OCI-M2 (cell line): ENCODE data around the gene AGO1.
"Not testable (repeated sequence)": the region's sequence is repeated elsewhere in the genome, so short reads cannot be mapped to it uniquely, and the experiment has no call there.

Experiments used
- DNase-seq: peaks from one replicate; lab custom pipeline; 2025; ENCODE audit not compliant: unreplicated experiment; lab: John Stamatoyannopoulos, UW

The AGO1 gene

GRCh38 chr1:35915693-35916092 is 32.7 kb downstream of the AGO1 start:
- DNase-seq = no peak

DNA sequence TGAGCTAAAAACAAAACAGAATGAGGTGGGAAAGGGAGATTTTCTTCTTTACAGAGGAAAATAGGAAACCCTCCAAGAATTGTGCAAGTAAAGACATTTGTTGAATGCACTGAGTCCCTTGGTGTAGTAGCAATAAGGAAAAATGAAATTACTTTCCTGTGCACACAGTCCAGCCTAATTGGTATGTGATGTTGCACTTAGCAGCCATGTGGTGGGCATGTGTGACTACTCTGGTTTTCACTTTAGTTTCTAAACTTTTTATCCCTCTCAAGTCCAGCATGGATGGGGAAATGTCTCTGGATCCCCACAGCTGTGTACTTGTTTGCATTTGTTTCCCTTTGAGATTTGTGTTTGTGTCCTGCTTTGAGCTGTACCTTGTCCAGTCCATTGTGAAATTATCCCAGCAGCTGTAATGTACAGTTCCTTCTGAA is 40.8 kb downstream of the AGO1 start:
- no peak for DNase-seq

DNA sequence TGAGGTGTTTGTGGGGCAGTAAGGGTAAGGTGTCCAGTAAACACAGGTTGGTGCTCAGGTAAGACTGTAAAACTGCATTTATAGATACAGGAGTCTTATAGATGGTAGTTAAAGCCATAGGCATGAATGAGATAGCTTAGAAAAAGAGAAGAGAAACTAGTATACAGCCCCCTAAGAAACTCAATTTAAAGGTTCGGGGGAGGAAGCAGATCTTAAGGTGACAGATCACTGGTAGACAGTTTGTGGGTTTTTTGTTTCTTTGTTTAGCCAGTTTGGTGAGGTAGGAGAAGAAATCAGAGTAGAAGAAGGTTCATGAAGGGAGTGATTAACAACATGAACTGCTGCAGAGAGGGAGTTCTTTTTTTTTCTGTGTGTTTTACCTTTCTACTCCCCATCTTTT is 41.8 kb downstream of the AGO1 start:
- DNase-seq = no peak

DNA sequence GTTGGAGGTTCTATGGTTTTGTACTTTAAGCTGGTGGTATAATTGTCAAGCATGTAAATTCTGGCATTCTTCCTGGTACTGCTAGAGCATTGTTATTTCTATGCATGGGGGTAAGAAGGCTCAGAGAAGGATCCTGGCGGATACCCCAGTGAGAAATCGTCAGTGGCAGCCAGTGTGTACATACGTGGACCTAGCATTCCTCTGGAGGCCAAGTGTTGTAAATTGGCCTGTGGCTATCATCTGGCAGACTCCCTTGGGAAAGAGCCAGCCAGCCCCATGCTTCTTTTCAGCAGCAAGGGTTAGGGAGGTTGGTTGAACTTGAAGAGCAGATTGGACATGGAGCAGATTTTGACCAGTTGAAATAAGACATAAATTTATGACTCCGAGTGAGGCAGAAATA is 42.7 kb downstream of the AGO1 start:
- DNase-seq = no peak

GRCh38 chr1:35927472-35927871 is 44.5 kb downstream of the AGO1 start:
- no peak for DNase-seq

- no peak for DNase-seq
Observed at GRCh38 chr1:35929730-35930592, 47.0 kb downstream of the AGO1 start.

DNA sequence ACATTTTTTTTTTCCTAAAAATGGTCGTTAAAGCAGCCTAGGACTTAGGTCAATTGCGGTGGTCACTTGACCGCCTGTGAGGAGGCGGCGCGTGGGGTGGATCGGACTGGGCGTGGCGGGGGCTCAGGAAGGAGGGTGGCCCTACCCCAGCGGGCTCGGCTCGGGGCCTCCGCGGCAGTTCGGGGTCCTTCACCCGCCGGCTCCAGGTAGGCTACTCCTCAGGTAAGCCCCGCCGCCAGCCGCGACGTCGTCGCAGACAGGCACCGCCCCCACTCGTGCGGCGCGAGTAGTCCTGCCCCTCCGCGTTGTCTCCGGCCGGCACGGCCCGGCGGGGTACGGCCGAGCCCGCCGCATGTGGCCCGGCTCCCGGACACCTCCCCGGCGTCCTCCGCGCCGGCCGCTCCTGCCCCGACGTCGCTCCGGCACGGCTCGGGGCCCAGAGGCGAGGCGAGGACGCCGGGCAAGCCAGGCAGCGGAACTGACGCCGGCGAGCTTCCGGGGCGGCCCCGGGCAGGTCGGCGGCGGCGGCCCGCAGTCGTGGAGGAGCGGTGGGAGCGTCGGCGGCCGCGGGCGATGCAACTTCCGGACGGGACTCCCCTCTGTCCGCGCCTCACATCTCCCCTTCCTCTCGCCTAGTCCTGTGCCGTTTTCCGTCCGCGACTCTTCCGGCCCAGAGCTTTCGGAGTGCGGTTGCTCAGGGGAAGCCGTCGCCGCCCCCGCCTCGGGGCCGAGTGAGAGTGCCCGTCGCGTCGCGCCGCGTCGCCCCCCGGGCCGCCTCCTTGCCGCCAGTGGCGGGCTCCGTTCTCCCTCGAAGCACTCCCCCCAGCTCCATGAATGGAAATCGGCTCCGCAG is 47.8 kb downstream of the AGO1 start, which contains the start of gene AGO3:
Gene AGO3, plus strand, starts transcription at position 513 of the 853 bp plus-strand sequence. Its CDS starts 322 bp downstream, at position 835.
- DNase-seq = no peak

DNA sequence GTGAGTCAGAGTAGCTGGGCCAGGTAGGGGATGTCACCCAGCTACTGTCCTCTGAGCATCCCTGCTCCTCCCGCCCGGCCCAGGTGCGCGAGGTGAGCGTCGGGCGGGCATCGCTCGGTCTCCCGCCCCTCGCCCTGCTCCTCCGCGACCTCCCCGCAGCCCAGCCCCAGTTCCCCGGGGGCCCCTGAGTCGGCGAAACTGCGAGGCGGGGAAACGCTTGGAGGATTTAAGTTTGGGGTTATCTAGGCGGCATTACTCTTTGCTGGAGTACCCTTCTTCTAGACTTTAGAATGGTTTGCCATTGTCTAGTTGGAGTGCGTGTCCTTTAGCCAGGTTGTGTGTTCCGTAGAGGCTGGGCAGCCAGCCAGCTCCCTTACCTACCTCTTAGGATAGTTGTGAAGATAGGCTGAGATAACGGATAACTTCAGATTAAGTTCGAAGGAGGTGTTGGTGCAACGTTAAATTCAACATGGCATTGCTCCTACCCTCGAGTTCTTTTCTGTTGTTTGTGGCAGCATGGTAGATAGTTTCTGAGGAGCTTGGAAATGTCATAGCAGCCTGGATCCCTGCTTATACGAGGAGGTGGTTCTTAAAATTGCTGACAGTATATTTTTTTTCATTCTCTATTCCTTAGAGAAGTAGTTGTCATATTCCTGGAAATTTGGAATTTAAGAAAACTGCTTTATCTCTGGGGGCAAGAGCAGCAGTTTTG is 48.6 kb downstream of the AGO1 start:
- no peak for DNase-seq

- DNase-seq = no peak
Observed at GRCh38 chr1:35932158-35932636, 49.2 kb downstream of the AGO1 start.

- DNase-seq = no peak
Observed at GRCh38 chr1:35932941-35933340, 49.9 kb downstream of the AGO1 start.

GRCh38 chr1:35935442-35936388 is 52.7 kb downstream of the AGO1 start:
- DNase-seq = no peak

- no peak for DNase-seq
Observed at GRCh38 chr1:35936838-35937237, 53.8 kb downstream of the AGO1 start.

- no peak for DNase-seq
Observed at GRCh38 chr1:35939484-35939883, 56.5 kb downstream of the AGO1 start.

GRCh38 chr1:35945327-35945726 is 62.3 kb downstream of the AGO1 start:
- no peak for DNase-seq

- DNase-seq = no peak
Observed at GRCh38 chr1:35947547-35947946, 64.5 kb downstream of the AGO1 start.

DNA sequence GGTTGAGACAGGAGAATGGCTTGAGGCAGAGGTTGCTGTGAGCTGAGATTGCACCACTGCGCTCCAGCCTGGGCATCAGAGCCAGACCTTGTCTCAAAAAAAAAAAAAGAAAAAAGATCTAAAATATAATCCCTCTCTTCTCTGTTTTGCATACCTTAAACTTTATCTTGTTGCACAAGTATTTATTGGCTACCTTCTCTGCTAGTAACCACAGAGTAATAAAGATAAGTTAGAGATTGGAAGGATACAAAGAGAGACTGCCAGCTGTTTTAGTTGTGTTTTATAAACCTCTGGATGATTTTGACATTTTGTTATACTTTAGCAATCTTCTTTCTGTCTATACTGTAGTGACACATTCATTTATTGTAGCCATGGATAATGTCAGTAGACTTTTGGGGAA is 75.5 kb downstream of the AGO1 start:
- DNase-seq = no peak

DNA sequence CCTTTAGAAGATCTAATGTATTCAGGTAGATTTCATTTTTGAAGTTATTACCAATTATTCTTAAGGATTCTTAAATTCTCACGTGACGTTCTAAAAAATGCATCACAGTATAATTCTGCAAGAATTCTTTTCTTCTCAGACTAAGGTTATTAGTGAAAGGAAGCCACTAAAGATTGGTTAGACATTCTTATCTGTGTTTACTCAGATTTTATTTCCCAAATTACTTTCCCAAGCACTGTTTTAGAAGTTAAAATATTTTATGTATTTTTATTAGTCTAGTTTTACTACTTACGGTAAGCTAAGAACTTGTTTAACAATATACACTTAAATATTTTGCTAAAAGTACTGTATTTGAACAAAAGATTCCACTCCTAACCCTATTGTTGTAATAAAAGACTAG is 76.3 kb downstream of the AGO1 start:
- no peak for DNase-seq

DNA sequence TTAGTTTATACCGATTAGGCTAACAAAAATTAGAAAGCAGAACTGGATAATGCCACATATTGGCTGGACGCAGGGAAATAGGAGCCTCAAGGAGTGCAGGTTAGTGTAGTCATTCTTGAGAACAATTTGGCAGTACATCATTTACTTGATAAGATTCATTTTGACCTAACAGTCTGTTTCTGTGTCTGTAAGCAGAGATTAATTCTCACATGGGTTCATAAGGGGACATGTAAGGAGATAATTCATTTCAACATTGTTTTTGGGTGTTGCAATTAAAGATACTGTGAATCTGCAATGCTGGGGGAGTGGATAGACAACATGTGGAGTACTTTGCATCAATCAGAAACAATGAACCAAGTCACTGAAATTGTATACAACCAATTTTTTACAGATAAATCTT is 79.9 kb downstream of the AGO1 start:
- DNase-seq = no peak

DNA sequence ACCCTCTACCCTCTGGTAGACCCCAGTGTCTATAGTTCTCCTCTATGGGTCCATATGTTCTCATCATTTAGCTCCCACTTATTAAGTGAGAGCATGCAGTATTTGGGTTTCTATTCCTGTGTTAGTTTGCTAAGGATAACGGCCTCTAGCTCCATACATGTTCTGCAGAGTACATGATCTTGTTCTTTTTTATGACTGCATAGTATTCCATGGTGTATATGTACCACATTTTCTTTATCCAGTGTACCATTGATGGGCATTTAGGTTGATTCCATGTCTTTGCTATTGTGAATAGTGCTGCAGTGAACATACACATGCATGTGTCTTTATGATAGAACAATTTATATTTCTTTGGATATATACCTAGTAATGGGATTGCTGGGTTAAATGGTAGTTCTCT is 81.3 kb downstream of the AGO1 start:
- not testable (repeated sequence) for DNase-seq

DNA sequence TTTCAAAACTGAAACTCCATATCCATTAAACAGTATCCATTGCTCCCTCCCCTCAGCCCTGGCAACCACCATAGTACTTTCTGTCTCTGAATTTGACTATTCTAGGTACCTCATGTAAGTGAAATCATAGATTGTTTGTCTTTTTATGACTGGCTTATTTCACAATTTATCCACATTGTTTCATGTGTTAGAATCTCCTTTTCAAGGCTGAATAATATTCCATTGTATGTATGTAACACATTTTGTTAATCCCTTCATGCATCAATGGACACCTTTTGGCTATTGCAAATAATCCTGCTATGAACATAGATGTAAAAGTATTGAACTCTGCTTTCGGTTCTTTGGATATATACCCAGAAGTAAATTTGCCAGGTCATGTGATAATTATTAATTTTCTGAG is 85.4 kb downstream of the AGO1 start:
- DNase-seq = no peak
